Activated CD4-positive, alpha-beta T cell treated with anti-CD3 and anti-CD28 coated beads, Interleukin-2, amount 50 U/mL, for 16 hours (primary cell): ENCODE results near the gene ARHGEF10L.

Source experiments
- DNase-seq: peaks from one replicate; pipeline ENCODE4 v3.0.0-alpha.2; 2020

Gene ARHGEF10L

DNA sequence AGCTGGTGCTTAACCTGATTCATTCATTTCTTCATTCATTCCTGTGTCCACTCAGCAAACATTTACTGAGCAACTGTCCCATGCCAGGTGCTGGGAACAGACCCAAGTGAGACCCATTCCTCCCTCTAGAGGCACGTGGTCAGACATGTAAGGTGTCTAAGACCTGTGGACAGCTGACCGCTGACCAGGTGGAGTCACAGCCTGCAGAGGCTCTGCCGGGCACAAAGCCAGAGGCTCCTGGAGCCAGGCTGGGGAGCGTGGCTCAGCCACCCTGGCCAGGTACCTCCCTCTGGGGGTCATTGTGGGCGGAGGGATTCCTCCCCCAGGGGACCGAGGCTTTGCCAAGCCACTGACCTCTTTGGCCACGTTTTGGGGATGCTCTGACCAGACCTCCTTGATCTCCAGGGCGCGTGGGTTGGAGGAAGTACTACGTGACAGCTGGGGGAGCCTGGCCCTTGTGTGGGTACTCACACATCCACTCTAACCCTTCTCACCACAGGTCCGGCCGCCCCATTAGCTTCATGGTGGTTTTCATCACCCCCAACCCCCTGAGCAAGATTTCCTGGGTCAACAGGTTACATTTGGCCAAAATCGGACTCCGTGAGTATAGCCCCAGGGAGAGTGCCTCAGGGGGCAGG, 100.3 kb downstream of the ARHGEF10L start:
- DNase-seq: no peak

- DNase-seq: no peak
Observed at GRCh38 chr1:17640393-17640792, 100.9 kb downstream of the ARHGEF10L start.

DNA sequence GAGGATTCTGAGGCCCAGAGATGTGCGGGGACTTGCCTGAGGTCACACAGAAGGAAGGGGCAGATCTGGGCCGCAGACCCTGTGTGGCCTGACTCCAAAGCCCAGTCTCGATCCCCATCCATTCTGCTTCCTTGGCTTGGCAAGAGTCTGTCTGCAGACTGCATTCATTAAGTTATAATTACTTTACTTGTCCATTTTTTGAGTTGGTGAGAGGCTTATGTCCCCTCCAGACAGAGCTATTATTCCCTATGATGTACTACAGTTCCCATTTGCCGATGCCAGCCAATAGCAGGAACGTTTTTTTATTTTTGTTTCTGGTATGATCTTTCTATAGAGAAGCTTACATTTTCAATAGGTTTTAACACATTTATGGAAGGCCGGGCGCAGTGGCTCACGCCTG, 101.5 kb downstream of the ARHGEF10L start:
- no peak for DNase-seq

- no peak for DNase-seq
Observed at GRCh38 chr1:17642169-17642568, 102.7 kb downstream of the ARHGEF10L start.

DNA sequence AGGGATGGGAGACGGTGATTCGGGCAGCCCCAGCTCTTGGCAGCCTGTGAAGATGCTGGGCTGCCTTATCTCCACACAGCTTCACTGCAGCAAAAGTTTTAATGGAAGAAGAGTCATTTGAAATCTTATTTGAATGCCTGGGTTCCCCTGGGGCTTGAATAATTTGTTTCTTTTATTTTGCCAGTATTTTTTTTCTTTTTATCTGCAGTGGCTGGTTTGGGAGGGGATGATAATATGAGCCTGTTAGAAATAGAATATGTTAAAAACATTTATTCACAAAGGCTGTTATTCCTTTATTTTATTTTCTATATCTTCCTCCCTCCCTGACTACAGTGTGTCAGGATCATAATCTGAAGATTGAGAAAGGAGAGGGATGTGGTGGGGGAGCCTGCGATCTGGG, 103.4 kb downstream of the ARHGEF10L start:
- no peak for DNase-seq

- DNase-seq: no peak
Observed at GRCh38 chr1:17643861-17644703, 104.6 kb downstream of the ARHGEF10L start.

DNA sequence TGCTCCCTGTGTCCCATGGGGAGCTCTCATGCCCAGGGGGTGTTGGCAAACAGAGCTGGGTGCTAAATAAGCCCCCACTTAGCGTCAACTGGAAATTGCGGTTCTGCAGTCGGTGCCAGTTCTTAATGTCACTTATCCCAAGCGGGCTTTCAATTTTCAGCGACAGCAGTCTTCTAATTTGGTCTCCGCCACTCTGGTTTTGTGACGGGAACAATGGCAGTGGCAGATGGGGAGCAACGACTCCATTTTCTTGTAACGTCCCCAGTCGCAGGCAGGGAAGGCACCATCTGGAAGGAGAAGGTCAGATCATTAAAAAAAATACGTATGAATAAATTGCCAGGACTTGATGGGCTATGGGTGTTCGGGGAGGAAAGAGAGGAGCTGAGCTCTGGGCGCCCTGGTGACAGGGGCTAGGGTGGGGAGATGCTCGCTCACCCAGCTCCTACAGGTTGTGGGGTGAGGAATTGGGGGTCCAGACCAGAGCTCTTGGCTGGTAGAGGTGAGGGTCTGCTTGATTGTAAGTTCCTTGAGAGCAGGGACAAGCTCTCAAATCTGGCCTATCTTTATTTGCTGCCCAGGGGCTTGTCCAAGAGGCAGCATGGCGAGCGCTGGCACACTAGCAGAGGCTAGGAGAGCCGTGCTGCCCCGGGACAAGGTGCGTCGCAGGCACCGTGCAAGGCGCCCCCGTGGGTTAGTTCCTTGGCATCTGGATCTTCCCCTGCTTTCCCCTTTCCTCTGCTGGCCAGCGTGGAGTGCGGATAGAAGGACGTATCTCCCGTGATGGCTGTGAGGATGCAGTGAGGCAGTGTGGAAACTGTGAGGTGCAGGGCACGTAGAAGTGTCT, 105.8 kb downstream of the ARHGEF10L start:
- no peak for DNase-seq

DNA sequence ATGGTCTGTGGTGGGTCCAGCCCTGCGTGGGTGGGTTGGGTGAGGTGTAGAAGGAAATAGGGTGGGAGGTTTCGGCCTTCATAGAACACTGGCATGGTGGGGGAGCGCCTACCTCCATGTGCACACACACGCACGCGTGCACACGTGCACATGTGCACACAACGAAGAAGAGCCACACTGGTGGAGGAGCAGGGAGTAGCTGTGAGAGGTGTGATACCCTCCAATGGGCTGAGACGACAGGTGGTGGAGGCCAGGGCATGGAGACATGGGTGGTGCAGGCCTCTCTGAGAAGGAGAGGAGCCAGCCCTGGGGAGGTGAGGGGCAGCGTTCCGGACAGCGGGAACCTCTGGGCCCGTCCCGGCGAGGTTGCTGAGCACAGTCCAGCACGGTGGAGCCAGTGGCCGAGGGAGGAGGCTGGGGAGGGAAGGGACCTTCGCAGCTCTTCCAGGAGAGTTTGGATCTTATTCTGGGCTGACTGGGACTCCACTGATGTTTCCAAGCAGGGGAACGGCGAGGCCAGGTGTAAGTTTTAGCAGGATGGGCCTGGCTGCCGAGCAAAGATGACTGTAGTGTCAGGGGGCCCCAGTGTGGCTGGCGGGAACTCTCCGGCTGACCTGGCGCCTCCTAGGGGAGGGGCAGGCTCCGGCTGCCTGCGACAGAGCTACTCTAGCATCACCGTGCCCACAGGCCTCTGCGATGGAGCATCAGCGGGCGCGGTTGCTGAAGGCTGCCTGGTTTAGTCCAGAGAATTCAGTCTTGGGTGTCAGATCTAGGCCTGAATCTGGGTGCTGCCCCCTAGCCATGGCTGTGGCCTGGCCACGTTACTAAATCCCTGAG, 107.2 kb downstream of the ARHGEF10L start:
- DNase-seq: no peak

DNA sequence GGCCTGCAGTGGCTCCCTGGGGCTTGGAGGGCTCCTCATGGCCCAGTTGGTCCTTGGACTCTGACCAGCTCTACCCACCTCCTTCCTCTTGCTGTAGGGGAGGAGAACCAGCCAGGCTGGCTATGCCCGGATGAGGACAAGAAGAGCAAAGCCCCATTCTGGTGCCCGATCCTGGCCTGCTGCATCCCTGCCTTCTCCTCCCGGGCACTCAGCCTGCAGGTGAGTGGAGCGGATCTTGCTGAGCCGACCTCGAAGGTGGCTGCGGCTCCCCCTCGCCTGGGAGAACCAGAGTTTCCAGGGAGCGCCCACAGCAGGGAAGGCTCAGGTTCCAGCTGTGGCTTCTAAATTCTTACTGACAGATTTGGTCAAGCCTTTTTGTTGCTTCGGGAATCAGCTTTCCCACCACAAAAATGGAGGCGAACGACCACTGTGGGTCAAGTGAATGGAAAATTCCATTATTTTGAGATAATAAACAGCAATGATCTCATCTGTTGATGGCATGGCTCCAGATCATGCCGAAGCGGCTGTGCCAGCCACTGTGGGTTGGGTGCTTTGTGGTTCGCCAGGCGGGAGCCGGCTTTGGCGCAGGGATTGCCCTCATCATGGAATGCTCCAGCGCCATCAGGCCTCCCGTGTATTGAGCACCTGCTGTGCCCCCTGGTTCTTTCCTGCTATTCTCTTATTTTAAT, 109.1 kb downstream of the ARHGEF10L start:
- DNase-seq: no peak

- DNase-seq: no peak
Observed at GRCh38 chr1:17649371-17650106, 110.0 kb downstream of the ARHGEF10L start.

DNA sequence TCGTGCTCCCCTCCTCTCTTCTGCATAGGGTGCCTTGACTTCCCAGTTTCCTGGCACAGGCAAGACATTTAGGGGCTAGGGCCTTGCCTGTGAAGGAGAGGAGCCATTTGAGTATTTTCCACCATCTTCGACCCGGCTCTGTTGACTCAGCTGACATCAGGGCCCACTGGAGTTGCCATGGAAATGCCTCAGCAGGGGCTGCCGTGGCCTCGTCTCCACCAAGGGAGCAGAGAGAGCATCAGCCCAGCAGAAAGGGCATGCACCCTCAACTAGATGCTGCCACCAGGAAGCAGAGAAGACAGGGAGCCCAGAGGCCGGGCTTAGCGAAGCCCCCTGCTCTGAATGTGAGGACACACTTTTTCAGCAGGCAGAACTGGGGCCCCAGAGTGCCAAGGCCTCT, 113.8 kb downstream of the ARHGEF10L start:
- DNase-seq: no peak

GRCh38 chr1:17653728-17654351, 114.3 kb downstream of the ARHGEF10L start:
- peak; percentile 26 for DNase-seq

- no peak for DNase-seq
Observed at GRCh38 chr1:17654519-17654918, 115.0 kb downstream of the ARHGEF10L start.

- no peak for DNase-seq
Observed at GRCh38 chr1:17655169-17655568, 115.7 kb downstream of the ARHGEF10L start.

- no peak for DNase-seq
Observed at GRCh38 chr1:17655922-17656321, 116.4 kb downstream of the ARHGEF10L start.

- no peak for DNase-seq
Observed at GRCh38 chr1:17657436-17657835, 117.9 kb downstream of the ARHGEF10L start.

GRCh38 chr1:17658837-17659236, 119.3 kb downstream of the ARHGEF10L start:
- no peak for DNase-seq

DNA sequence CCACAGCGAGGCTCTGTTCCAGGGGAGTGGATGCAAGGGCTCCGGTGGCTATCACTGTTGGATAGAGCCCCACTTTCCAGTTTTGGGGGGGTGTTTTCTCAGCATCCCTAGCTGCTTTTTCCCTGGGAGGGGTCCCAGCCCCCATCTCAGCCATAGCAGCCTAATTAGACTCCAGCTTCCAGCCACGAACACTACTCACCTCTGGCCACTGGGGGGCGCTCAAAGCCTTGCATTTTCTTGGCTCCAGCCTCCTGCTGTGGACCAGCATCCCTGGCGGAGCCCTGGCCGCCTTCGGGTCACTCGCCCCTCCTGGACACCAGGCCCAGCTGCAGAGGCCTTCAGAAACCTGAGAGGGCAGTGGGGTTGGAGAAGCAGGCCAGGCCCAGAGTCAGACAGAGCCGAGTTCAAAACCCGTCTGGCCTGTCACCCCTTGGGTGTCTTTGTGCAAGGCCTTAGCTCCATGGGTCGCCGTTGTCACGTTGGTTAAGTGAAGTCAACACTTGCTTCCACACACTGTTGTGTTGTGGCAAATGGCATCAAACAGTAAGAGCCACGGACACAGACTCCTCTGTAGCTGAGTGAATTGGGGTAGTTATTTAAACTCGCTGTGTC, 122.2 kb downstream of the ARHGEF10L start:
- DNase-seq: peak; percentile 65

- DNase-seq: no peak
Observed at GRCh38 chr1:17662296-17662695, 122.8 kb downstream of the ARHGEF10L start.

GRCh38 chr1:17662786-17663185, 123.3 kb downstream of the ARHGEF10L start:
- DNase-seq: no peak
